GM19351 (cell line): ENCODE measurements around the gene UBE4B.
"Not testable (repeated sequence)": the region's sequence is repeated elsewhere in the genome, so short reads cannot be mapped to it uniquely, and the experiment has no call there.

Source experiments
- ATAC-seq: cut with Tn5 transposase; IDR thresholded peaks from one replicate; pipeline ENCODE4 v1.9.1; 2021; ENCODE audit warnings: mild to moderate bottlenecking, moderate library complexity; ENCODE audit not compliant: unreplicated experiment

The UBE4B gene

GRCh38 chr1:10207810-10208209 is 175.1 kb downstream of the UBE4B start:
- ATAC-seq: no peak

DNA sequence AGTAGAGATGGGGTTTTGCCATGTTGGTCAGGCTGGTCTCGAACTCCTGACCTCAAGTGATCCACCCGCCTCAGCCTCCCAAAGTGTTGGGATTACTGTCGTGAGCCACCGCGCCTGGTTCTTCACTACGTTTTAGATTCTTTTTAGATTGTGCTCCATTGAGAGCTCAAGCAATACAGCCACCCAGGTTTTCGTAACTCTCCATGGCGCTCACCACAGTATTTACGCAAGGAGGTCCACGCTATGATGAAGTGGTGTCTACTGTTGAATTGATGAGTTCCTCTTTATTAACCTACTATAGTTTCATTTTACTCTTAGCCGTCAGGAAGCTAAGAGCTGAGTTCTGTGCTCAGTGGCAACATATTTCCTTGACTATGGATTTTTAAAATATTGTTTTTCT is 175.8 kb downstream of the UBE4B start:
- ATAC-seq: no peak

- no peak for ATAC-seq
Measured at GRCh38 chr1:10209590-10209904, 176.8 kb downstream of the UBE4B start.

DNA sequence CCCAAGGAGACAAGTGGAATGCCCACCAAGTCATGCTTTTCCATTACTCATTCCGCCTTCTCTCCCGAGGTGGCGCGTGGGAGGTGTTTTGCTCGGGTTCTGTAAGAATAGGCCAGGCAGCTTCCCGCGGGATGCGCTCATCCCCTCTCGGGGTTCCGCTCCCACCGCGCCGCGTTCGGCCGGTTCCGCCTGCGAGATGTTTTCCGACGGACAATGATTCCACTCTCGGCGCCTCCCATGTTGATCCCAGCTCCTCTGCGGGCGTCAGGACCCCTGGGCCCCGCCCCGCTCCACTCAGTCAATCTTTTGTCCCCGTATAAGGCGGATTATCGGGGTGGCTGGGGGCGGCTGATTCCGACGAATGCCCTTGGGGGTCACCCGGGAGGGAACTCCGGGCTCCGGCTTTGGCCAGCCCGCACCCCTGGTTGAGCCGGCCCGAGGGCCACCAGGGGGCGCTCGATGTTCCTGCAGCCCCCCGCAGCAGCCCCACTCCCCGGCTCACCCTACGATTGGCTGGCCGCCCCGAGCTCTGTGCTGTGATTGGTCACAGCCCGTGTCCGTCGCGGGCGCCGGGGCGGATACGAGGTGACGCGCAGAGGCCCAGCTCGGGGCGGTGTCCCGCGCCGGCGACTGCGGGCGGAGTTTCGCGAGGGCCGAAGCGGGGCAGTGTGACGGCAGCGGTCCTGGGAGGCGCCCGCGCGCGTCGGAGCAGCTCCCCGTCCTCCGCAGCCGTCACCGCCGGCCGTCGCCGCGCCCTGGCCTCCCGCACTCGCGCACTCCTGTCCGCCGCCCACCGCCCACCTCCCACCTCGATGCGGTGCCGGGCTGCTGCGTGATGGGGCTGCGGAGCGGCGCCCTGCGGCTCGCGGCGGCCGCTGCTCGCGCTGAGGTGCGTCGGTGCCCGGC is 177.4 kb downstream of the UBE4B start, which contains the start of gene KIF1B:
Gene KIF1B (plus strand): TSS at position 666 of the 906 bp plus-strand sequence. CDS start 21,759 bp downstream, outside the sequence.
- ATAC-seq: peak; percentile 95

- ATAC-seq: peak; percentile 7
Measured at GRCh38 chr1:10210841-10211804, 178.4 kb downstream of the UBE4B start.

GRCh38 chr1:10211805-10212410 is 179.2 kb downstream of the UBE4B start:
- no peak for ATAC-seq

- no peak for ATAC-seq
Measured at GRCh38 chr1:10212476-10212875, 179.7 kb downstream of the UBE4B start.

DNA sequence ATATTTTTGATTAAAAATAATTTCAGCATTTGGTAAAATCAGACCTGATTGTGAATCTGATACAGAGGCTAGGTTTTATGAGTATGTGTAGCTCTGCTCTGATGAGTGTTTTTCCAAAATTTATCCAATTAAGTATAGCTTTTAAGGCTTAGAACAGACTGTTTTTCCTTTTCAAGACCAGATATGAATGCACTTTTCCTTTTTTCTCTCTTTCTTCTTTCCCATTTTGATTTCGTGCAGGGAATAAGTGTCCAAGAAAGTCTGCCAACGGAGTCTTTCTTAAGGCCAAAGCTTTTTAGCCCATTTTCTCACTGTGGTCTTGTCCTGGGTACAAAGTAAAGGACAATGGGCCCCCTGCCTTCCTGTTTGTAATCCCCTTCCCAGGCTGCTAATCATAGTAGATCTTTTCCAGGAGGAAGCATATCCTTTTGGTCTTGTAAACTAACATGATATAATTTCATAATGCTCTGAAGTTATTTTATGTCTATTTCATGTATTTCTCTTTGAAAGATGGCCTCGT is 180.5 kb downstream of the UBE4B start:
- ATAC-seq: no peak

GRCh38 chr1:10216090-10216749 is 183.5 kb downstream of the UBE4B start:
- no peak for ATAC-seq

DNA sequence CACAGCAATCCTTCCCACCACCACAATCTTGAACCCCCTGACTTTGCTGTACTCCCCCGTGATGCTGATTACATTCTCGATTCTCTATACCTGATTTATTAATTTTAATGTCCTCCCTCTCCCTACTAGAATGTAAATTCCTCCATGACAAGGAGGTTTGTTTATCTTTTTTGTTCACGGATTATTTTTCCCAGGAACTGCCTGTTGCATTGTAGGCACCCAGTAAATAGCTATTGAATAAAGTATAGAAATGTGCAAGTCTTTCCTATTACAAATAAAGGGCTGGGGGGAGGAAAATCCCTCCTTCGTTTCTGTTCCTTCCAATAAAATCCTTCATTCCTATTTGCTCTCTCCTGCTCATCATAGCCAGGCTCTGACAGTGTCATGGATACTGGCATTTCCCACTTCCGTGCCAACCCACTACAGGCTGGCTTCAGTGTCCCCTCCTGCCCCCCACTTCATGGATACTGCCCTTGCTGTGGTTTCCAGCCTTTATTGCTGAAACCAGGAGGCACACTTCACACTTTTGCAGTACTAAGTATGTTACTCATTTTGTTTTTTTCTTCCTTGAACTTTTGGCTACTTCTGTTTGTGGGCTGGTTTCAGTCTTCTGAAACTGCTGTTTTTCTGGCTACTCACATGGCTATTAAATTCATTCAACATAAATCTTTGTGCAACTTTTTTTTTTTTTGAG is 185.1 kb downstream of the UBE4B start:
- ATAC-seq: no peak

DNA sequence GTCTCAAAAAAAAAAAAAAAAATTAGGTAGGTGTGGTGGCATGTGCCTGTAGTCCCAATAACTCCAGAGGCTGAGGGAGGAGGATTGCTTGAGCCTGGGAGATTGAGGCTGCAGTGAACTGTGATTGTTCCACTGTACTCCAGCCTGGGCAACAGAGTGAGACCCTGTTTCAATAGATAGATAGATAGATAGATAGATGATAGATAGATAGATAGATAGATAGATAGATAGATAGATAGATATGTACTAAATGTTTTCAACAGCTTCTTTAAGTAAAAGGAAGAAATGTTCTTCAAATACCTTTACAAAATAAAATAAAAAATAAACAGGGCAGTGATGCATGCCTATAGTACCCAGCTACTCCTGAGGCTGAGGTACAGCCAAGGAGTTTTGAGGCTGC is 187.4 kb downstream of the UBE4B start:
- ATAC-seq: no peak

DNA sequence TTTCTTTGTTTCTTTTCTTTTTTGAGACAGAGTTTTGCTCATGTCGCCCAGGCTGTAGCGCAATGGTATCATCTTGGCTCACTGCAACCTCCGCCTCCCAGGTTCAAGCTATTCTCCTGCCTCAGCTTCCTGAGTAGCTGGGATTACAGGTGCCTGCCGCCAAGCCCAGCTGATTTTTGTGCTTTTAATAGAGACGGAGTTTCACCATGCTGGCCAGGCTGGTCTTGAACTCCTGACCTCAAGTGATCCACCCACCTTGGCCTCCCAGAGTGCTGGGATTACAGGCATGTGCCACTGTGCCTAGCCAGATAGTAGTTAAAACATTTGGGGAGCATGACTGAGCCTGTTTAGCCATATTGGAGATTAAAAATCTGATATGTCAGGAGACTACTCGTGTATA is 187.9 kb downstream of the UBE4B start:
- ATAC-seq: not testable (repeated sequence)

DNA sequence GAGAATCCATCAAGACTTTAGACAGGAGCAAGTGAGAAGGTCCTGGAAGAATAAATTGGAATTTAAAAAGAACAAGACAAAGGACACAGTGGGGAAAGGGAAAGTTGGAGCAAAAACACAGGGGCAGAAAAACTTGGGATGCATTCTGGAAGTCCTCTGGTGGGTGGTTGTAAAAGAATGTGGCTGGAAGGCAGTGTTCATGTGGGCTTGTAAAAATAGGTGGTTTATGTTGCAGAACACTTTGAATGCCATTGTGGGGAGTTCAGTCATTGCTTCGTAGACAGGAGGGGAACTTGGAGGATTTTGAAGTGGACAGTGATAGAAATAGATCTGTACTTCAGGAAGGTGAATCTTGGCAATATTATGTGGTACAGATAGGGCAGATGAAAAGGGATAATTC is 192.8 kb downstream of the UBE4B start:
- ATAC-seq: no peak

DNA sequence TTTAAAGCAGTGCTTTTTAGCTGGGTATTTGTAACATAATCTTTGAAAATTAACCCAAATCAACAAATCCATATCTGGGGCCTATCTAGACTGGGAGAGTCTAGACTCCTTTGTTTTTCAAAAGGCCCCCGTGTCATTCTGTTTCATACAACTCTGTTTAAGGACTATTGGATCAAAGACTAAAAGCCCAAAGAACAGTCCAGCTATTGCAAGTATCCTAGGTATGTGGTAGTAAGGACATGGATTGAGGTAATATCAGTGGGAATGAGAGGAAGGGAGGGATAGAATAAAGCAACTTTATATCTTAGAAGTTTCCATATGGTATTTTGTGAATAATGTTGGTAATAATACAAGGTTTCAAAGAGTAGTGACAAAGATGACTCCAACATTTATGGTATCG is 195.8 kb downstream of the UBE4B start:
- ATAC-seq: no peak

DNA sequence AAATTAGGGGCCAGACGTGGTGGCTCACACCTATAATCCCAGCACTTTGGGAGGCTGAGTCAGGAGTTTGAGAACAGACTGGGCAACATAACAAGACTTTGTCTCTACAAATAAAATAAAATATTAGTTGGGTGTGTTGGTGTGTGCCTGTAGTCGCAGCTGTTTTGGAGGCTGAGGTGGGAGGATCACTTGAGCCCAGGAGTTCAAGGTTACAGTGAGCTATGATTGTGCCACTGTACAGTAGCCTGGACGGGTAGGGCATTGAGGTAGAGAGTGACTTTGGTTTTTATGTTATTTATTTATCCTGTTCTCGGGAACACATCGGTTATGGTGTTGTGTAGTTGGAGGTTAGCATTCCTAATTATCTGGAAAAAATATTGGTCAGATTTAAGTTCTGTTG is 197.1 kb downstream of the UBE4B start:
- no peak for ATAC-seq
